H1 (cell line): ENCODE measurements around the gene SLC16A5. TPM values are rescaled to one million over a fixed set of nuclear protein-coding genes. Genes with fewer than 3 reads are reported as not detected.

Experiments
- BRCA1 ChIP-seq: IDR thresholded peaks from 2 replicates; pipeline ENCODE4 v1.6.1; 2012; ENCODE audit warnings: low read depth, low read length, improper control_type of control experiment
- JUND ChIP-seq: IDR thresholded peaks from 2 replicates; pipeline ENCODE4 v1.6.1; 2011; ENCODE audit warnings: mild to moderate bottlenecking, improper control_type of control experiment, low read length
- KDM5A ChIP-seq: fragments of 200-600 bp; IDR thresholded peaks from 2 replicates; pipeline ENCODE4 v1.7.1; 2012; ENCODE audit warnings: mild to moderate bottlenecking, low read length, inconsistent platforms, mixed read lengths
- POU5F1 ChIP-seq: IDR thresholded peaks from 2 replicates; pipeline ENCODE4 v1.6.1; 2011; ENCODE audit warnings: low read depth, mild to moderate bottlenecking, low read length, moderate library complexity
- RBBP5 ChIP-seq: IDR thresholded peaks from 2 replicates; pipeline ENCODE4 v1.7.1; 2012; ENCODE audit warnings: low read depth, mild to moderate bottlenecking, inconsistent platforms, low read length, moderate library complexity, borderline replicate concordance
- RNF2 ChIP-seq: fragments of 200-900, 300-1000 bp; sonication (generic); IDR thresholded peaks from 2 replicates; pipeline ENCODE4 v1.7.1; 2016; ENCODE audit warnings: borderline replicate concordance, low read depth, mild to moderate bottlenecking, antibody characterized with exemption, low read length; ENCODE audit not compliant: poor library complexity, severe bottlenecking; ENCODE audit errors: missing control alignments
- SAP30 ChIP-seq: fragments of 300-600 bp; sonication (generic); IDR thresholded peaks from 2 replicates; pipeline ENCODE4 v1.7.1; 2012; ENCODE audit warnings: low read length, moderate library complexity, mild to moderate bottlenecking, inconsistent platforms; ENCODE audit not compliant: insufficient read depth, insufficient replicate concordance
- SIRT6 ChIP-seq: IDR thresholded peaks from one replicate; pipeline ENCODE4 v1.7.1; 2012; ENCODE audit warnings: low read length, inconsistent platforms
- polyA plus RNA-seq, 7 experiments: library from polyadenylated mRNA; depleted of rRNA in 3 of 7; stranded (reverse) in 5 of 7; unstranded in 2 of 7; fragments of >200 nt in 5 of 7; fragments of 200-250 nt in 2 of 7; gene quantifications; 1 replicate in 5 of 7; 2 replicates in 1 of 7; 4 replicates in 1 of 7; pipeline versions ENCODE4 v1.2.1 to v1.2.3, GENCODE V29; 2011 to 2013; ENCODE audit warnings: missing spikeins in 2 of 7, mixed read lengths in 2 of 7
- total RNA-seq: library from RNA; stranded (reverse); fragmentation: NEBNext Ultra II Directional; extraction: Animal tissue kit (Norgen Biotek cat#: 25700); gene quantifications from 2 replicates; pipeline ENCODE4 v1.2.1, GENCODE V29; 2021
- TF ChIP-seq, protein P1 (sequence below): fragments of 300-600 bp; sonication (generic); IDR thresholded peaks from 2 replicates; pipeline ENCODE4 v1.7.1; 2012; ENCODE audit warnings: low read length, moderate library complexity, mild to moderate bottlenecking, inconsistent platforms; ENCODE audit not compliant: insufficient replicate concordance
- TF ChIP-seq, protein P2 (sequence below): IDR thresholded peaks from 2 replicates; pipeline ENCODE4 v1.6.1; 2012; ENCODE audit warnings: inconsistent platforms
- TF ChIP-seq, protein P3 (sequence below): IDR thresholded peaks from 2 replicates; pipeline ENCODE4 v1.6.1; 2011; ENCODE audit warnings: low read depth, mild to moderate bottlenecking, low read length; ENCODE audit not compliant: insufficient read depth

SLC16A5 gene
- total and polyA plus RNA-seq, 2 of the 8 experiments (the other 6 are each of a cell fraction or from before 2014, with no cell fraction given) = 17.1 to 34.7 TPM

DNA sequence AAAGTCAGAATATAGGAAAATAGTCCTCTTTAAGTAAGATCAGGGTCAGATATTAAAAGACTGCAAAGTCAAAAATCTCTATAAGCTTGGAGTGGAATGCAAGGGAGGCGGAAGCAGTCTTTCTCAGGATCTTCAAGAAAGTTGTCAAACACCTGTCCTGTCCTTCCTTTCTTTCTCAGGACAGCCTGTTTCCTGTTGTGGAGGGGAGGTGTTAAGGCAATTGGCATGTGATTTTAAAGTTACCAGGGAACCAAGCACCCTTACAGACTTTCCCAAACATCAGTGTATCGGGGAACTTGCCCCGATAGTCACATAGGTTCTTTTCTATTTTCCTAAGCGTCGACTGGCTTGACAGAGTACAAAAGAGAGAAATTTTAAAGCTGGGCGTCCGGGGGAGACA, 43.0 kb upstream of the SLC16A5 start (continued):
- TF ChIP-seq, protein P1, sequence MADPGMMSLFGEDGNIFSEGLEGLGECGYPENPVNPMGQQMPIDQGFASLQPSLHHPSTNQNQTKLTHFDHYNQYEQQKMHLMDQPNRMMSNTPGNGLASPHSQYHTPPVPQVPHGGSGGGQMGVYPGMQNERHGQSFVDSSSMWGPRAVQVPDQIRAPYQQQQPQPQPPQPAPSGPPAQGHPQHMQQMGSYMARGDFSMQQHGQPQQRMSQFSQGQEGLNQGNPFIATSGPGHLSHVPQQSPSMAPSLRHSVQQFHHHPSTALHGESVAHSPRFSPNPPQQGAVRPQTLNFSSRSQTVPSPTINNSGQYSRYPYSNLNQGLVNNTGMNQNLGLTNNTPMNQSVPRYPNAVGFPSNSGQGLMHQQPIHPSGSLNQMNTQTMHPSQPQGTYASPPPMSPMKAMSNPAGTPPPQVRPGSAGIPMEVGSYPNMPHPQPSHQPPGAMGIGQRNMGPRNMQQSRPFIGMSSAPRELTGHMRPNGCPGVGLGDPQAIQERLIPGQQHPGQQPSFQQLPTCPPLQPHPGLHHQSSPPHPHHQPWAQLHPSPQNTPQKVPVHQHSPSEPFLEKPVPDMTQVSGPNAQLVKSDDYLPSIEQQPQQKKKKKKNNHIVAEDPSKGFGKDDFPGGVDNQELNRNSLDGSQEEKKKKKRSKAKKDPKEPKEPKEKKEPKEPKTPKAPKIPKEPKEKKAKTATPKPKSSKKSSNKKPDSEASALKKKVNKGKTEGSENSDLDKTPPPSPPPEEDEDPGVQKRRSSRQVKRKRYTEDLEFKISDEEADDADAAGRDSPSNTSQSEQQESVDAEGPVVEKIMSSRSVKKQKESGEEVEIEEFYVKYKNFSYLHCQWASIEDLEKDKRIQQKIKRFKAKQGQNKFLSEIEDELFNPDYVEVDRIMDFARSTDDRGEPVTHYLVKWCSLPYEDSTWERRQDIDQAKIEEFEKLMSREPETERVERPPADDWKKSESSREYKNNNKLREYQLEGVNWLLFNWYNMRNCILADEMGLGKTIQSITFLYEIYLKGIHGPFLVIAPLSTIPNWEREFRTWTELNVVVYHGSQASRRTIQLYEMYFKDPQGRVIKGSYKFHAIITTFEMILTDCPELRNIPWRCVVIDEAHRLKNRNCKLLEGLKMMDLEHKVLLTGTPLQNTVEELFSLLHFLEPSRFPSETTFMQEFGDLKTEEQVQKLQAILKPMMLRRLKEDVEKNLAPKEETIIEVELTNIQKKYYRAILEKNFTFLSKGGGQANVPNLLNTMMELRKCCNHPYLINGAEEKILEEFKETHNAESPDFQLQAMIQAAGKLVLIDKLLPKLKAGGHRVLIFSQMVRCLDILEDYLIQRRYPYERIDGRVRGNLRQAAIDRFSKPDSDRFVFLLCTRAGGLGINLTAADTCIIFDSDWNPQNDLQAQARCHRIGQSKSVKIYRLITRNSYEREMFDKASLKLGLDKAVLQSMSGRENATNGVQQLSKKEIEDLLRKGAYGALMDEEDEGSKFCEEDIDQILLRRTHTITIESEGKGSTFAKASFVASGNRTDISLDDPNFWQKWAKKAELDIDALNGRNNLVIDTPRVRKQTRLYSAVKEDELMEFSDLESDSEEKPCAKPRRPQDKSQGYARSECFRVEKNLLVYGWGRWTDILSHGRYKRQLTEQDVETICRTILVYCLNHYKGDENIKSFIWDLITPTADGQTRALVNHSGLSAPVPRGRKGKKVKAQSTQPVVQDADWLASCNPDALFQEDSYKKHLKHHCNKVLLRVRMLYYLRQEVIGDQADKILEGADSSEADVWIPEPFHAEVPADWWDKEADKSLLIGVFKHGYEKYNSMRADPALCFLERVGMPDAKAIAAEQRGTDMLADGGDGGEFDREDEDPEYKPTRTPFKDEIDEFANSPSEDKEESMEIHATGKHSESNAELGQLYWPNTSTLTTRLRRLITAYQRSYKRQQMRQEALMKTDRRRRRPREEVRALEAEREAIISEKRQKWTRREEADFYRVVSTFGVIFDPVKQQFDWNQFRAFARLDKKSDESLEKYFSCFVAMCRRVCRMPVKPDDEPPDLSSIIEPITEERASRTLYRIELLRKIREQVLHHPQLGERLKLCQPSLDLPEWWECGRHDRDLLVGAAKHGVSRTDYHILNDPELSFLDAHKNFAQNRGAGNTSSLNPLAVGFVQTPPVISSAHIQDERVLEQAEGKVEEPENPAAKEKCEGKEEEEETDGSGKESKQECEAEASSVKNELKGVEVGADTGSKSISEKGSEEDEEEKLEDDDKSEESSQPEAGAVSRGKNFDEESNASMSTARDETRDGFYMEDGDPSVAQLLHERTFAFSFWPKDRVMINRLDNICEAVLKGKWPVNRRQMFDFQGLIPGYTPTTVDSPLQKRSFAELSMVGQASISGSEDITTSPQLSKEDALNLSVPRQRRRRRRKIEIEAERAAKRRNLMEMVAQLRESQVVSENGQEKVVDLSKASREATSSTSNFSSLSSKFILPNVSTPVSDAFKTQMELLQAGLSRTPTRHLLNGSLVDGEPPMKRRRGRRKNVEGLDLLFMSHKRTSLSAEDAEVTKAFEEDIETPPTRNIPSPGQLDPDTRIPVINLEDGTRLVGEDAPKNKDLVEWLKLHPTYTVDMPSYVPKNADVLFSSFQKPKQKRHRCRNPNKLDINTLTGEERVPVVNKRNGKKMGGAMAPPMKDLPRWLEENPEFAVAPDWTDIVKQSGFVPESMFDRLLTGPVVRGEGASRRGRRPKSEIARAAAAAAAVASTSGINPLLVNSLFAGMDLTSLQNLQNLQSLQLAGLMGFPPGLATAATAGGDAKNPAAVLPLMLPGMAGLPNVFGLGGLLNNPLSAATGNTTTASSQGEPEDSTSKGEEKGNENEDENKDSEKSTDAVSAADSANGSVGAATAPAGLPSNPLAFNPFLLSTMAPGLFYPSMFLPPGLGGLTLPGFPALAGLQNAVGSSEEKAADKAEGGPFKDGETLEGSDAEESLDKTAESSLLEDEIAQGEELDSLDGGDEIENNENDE = no peak
- TF ChIP-seq RBBP5 (no peak), KDM5A (no peak), SAP30 (no peak), SIRT6 (no peak), POU5F1 (no peak), RNF2 (no peak), BRCA1 (no peak), JUND (no peak)
- TF ChIP-seq, protein P2, sequence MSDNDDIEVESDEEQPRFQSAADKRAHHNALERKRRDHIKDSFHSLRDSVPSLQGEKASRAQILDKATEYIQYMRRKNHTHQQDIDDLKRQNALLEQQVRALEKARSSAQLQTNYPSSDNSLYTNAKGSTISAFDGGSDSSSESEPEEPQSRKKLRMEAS = no peak
- TF ChIP-seq, protein P3, sequence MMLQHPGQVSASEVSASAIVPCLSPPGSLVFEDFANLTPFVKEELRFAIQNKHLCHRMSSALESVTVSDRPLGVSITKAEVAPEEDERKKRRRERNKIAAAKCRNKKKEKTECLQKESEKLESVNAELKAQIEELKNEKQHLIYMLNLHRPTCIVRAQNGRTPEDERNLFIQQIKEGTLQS = no peak
